Sigmoid colon (tissue), 4 donors: ENCODE measurements around the gene MDM4.

Experiments
- CTCF ChIP-seq, 4 experiments: fragments of 450-650 bp in 3 of 4; fragments of 200-600 bp in 1 of 4; IDR thresholded peaks; one replicate each; pipeline ENCODE4 v1.5.1; 2016 to 2019; ENCODE audit warnings: antibody characterized with exemption in 4 of 4, mild to moderate bottlenecking in 3 of 4, moderate library complexity in 2 of 4
- POLR2A ChIP-seq, 2 donors: fragments of 450-650 bp; IDR thresholded peaks; one replicate each; pipeline ENCODE4 v1.6.1; 2016; ENCODE audit warnings: antibody characterized with exemption in 2 of 2, mild to moderate bottlenecking in 2 of 2, moderate library complexity in 2 of 2
- POLR2AphosphoS5 ChIP-seq, 4 donors: sonication (generic); formaldehyde crosslinking; IDR thresholded peaks; one replicate each; pipeline ENCODE4 v1.6.1; 2017; ENCODE audit warnings: antibody characterized with exemption in 4 of 4

- TF ChIP-seq CTCF (IDR thresholded peaks at IDR 0.05), result no peak
- no peak for TF ChIP-seq POLR2AphosphoS5 (IDR thresholded peaks at IDR 0.05)
- no peak for TF ChIP-seq POLR2A (IDR thresholded peaks at IDR 0.05)
Observed at GRCh38 chr1:204574016-204574864, 58.0 kb downstream of the MDM4 start.
